ENCODE results near the gene TCP1.
"Not testable (repeated sequence)": the region's sequence is repeated elsewhere in the genome, so short reads cannot be mapped to it uniquely, and the experiment has no call there.

TCP1 gene

DNA sequence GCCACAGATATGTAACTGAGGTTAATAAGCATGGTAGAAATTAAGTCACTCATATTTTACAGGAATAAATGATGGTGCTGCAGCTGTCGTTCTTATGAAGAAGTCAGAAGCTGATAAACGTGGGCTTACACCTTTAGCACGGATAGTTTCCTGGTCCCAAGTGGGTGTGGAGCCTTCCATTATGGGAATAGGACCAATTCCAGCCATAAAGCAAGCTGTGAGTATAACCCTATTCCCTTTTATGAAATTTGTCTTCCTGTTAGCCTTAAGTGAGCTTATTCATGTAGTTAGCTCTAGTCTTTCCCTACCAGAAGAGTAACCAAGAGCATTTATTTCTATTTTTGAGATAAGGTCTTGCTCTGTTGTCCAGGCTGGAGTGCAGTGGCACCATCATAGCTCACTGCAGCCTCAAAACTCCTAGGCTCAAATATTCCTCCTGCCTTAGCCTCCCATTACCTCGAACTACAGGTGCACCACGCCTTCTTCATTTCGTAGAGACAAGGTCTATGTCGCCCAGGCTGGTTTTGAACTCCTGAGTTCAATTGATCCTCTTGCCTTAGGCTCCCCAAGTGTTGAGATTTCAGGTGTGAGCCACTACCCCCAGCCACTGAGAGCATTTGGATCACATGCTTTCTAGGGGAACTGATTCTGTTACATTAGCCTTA, 12.0 kb downstream of the TCP1 start:
- DNase-seq (ENCODE audit: low read depth) = no peak

DNA sequence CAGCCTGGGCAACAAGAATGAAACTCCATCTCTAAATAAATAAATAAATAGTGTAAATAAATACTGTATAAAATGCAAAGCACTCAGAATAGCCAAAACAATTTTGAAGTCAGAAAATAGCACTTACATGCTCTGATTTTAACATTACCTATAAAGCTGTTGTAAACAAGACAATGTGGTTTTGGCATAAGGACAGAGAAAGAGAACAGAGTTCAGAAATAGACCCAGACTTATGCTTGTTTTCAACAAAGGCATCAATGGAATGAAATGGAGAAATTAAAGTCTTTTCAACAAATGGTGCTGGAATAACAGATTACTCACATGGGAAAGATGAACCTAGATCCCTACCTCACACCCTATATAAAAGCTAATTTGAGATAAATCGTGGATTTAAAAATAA, 17.2 kb downstream of the TCP1 start:
- no peak for DNase-seq (ENCODE audit: low read depth)

DNA sequence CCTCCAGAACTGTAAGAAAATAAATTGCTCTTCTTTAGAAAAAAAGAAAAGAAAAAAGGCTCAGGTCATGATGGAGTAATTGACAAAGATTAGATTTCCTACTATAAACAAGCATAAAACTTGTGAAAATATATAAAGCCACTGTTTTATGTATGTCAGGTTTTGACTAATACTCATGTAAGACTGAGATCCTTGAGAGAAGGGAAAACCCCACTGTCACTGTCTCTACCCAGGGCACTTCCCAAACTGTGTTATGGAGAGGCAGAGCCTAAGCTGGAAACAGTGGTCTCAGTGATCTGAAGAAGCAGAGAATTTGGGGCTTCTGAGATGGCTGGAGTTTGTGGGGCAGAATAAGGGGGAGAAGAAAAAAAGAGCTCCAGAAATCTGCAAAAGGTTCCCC, 19.9 kb downstream of the TCP1 start:
- no peak for DNase-seq (ENCODE audit: low read depth)

DNA sequence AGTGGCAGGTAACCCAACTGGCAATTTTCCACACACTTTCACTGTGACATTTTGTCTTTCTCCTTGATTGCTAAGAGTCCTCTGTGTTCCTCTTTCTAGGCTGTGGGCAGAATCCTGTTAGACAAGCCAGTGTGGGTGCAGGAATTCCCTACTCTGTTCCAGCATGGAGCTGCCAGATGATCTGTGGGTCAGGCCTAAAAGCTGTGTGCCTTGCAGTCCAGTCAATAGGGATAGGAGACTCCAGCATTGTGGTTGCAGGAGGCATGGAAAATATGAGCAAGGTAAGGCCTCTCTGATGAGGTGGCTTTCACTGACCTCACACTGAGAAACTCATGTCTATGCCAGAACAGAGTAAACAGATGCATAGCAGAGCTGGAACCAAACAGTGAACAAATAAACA, 22.5 kb downstream of the TCP1 start:
- no peak for DNase-seq (ENCODE audit: low read depth)

DNA sequence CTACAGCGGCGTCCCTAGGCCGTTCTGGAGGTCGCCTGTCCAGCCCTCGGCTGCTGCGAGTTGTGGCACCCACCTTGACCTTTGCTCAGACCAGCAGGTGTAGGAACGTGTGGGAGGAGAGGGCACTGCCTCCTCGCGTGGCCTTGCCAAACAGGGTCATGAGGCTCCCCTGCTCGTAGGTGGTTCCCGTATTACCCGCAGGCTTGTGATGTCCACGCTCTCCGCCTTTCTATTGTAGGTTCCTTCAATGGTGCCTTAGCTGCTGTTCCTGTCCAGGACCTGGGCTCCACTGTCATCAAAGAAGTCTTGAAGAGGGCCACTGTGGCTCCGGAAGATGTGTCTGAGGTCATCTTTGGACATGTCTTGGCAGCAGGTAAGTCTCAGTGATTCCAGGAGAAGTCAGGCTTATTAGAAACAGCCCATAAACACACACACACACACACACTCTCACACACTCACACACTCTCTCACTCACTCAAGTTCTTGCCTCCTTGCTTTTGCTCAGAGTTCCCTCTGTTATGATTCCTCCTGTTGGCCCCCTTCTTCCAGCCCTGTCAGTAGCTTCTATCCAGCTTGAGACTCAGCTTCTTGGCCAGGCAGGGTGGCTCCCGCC, 26.6 kb downstream of the TCP1 start:
- no peak for DNase-seq (ENCODE audit: low read depth)

DNA sequence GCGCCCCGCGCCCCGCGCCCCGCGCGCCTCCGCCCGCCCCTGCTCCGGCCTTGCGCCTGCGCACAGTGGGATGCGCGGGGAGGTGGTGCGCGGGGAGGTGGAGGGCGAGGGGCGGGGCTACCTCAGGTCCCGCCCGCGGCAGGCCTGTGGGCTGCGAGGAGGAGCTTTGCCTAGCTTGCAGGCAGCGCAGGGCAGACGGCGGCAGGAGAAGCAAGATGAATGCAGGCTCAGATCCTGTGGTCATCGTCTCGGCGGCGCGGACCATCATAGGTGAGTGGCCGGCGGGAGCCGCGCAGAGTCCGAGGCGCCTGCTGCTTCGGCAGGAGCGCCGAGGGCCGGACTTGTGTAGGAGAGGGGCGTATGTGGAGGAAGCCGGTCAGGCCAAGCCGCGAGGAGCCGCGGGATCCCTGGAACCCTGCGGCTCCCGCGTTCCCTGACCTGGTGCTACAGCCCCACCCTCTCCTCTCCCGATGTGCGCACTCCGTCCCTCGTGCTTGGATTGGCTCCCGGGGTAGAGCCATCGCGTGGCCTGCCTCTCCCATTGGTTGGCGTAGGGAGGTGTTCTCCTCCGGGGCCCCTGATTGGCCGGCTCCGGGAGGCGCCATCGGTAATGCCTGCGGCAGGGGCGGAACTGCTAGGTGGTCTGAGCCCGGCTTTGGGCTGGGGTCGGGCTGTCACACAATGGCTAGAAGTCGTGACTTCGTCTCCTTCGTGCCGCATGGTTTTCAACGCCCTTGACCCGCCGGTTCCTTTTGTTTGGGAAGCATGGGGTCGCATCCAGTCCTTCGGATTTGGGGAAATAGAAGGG, 27.3 kb downstream of the TCP1 start, which contains the start of gene ACAT2:
TSS of gene ACAT2 (plus strand) at position 173 of the 808 bp plus-strand sequence. CDS start at position 216, 43 bp downstream.
- peak; percentile 58 for DNase-seq (ENCODE audit: low read depth)

DNA sequence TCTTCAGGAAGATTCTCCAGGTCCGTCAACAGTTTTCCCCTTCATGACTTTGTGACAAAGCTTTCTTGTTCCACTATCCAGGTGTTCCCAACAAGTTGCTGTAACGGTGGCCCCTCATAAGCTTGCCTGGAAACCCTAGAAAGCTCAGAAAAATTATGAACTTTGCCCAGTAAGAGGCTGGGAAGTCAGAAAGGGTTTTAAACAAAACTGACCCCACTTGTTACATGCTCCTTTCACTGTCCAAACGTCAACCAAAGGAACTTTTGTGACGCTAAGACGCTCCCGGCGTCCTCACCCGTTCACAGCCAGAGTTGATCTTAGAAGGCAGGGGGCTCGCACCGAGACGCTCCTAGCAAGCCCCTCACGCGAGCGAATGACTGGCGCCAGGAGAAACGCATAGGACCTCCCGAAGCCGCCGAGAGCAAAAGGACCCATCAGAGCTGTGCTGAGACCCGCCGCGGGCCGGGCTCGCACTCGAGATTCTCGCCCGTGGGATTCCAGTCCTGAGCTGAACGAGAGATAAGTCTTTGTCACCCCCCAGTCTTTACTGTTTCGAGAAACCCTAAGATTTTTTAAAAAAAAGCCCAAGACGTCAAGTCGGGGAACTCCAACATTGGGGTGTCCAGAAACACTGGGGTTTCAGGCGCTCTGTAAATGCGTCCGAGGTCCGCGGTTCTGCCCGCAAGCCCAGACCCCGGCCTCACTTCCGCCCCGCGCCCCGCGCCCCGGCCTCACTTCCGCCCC, 28.1 kb downstream of the TCP1 start:
- peak; percentile 13 for DNase-seq (ENCODE audit: low read depth)

DNA sequence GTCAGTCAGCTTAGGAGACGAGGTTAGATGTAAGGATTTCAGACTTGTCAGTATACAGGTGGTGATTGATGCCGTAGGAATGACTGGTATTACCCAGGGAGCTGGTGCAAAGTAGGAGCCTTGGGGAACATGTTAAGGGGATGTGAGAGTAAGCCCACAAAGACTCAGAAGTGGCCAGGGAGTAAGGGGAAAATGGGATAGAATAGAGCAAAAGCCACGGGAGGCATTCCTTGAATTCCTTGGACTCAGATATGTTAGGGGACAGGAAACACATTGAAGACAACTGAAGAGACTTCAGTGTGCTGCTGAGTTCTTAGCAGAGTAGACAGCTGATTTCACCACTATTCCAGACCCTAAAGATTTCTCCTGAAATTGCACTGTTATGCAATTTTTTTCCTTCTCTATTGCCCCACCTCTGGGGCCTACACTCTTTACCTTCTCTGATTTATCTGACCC, 28.8 kb downstream of the TCP1 start:
- DNase-seq (ENCODE audit: low read depth) = peak; percentile 54

DNA sequence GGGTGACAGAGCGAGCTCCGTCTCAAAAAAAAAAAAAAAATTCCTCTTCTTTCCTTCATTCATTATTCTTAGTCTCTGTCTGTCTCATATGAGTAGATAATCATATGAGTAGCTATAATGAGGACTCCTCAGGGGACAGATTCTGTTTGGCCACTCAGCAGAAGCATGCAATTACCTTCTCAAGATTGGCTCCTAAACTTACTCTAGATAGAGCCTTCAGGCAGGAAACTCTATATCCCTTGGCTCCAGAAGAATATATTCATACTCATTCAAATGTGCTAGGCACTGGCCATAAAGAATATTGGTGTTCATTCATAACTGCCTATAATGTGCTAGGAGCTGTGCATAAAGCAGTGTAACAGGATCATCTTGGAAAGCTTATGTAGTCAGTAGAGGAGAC, 29.8 kb downstream of the TCP1 start:
- no peak for DNase-seq (ENCODE audit: low read depth)

DNA sequence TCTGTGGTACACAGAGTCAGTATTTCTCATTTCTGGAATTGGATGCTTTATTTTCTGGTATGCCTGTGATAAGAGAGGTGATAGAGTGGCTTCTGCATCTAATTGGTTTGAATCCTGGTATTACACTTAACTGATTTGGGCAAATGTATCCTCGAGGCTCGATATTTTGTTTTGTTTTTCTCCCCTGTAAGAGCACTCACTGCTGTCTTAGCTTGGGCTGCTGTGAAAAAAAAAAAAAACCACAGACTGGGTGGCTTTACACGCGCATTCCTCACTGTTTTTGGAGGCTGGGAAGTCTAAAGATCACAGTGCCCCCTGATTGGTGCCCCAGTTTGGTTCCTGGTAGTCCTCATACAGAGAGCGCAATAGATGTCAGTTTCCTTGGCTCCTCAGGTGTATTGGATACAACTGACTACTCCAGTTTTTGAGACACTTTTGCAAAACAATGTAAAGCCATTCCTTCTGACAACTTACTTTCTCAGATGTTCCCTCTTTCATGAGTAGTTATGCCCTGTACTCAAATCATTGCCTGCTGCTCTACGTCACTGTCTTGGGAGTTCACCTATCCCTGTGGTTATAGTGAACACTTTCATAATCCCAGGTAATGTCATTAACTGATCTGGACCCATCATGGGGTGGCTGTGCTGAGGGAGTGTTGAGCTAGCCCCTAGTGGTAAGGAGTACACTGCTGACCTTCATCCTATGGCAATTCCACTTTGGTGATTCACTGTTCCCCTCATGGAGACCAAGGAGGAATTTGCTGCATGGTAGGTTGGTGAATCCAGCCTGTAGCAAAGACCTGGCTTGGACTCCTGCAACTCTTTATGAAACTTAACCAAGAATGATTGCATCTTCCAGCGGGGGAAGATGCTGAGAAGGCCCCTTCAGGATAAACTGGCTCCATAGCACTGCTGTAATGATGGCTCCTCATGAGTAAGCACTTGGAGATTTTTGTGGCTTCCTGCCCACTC, 31.1 kb downstream of the TCP1 start:
- DNase-seq (ENCODE audit: low read depth) = peak; percentile 71

DNA sequence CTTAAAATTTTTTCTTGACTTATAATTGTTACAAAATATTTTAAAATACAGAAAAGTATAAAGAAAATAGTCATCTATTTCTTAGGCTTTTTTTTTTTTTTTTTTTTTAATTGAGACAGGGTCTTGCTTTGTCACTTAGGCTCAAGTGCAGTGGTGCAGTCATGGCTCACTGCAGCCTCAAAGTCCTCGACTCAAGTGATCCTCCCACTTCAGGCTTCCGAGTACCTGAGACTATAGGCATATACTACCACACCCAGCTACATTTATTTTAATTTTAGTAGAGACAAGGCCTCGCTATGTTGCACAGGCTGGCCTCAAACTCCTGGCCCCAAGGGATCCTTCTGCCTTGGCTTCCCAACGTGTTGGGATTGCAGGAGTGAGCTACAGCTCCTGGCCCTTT, 32.9 kb downstream of the TCP1 start:
- DNase-seq (ENCODE audit: low read depth) = no peak

DNA sequence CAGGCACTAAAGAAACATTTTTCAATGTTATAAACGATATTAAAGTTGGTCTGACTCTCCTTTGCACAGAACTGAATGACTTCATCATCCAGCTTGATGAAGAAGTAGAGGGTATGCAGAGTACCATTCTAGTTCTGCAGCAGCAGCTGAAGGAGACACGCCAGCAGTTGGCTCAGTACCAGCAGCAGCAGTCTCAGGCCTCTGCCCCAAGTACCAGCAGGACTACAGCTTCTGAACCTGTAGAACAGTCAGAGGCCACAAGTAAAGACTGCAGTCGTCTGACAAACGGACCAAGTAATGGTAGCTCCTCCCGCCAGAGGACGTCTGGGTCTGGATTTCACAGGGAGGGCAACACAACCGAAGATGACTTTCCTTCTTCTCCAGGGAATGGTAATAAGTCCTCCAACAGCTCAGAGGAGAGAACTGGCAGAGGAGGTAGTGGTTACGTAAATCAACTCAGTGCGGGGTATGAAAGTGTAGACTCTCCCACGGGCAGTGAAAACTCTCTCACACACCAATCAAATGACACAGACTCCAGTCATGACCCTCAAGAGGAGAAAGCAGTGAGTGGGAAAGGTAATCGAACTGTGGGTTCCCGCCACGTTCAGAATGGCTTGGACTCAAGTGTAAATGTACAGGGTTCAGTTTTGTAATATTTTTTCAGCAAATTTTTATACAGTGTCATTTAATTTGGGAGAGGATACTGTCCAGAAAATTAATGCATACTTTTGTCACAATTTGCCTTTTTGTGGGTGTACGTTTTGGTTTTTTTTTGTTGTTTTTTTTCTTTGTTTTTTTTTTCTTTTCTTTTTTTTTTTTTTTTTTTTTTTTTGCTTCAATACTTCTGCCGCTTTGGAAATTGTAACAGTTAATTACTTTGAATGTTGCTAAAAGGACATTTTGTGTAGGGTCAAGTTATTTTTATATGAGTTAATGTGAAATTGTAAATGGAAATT, 34.2 kb downstream of the TCP1 start:
- no peak for DNase-seq (ENCODE audit: low read depth)

DNA sequence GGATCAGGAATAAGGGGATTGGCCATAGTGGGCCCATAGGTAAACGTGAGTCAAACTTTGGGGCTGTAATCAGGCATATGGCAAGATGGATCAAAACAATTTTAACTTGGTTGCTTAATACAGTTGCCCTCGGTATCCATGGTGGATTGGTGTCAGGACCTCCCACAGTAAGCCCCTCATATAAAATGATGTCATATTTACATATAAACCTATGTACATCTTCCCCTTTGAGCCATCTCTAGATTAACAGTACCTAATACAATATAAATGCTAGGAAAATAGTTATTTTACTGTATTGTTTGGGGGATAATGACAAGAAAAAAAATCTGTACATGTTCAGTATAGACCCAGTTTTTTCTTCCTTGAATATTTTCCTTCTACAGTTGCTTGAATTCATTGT, 35.0 kb downstream of the TCP1 start:
- DNase-seq (ENCODE audit: low read depth) = no peak

DNA sequence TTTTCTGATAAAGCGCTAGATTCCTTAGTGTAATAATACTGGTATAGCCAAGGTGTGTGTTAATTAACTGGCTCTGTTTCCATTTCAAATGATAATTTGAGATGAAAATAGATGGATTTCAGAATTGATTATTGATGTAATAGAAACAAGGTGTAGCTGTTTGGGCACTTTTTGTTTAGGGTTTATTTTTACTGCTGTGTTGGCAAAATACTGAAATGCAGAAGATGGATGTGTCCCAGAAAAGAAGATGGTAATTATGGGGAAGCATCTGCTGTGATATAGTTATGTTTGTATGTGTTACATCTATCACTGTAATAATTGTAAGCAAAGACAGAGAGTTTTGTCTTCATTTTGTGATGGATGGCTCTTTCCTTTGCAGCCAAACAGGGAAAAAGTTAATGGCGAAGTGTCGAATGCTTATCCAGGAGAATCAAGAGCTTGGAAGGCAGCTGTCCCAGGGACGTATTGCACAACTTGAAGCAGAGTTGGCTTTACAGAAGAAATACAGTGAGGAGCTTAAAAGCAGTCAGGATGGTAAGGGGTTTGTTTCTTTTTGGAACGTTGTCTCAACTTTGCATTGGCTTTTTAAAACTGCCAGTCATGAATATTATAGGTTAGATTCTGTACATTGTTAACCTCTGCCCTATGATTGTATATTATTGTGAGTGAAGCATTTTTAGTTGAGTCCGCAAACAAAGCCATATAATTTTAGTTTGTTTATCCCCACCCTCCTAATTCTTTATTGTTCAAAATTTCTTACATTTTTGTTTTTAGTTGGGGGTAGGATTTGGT, 36.1 kb downstream of the TCP1 start:
- no peak for DNase-seq (ENCODE audit: low read depth)

DNA sequence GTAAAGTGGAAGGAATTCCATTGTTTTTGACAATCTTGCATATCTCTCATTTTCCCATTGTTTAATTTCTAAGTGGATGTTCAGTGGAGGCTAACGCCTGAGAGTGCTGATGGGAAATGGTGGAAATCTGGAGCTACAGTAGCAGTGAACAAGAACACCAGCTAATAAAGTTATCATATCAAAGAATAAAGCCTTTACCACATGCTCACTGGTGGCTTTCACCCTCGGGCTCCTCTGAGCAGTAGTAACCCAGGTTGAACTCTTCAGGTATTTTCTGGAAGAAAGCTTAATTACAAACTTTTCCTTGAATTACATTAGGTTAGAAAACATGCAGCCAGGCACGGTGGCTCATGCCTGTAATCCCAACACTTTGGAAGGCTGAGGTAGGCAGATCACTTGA, 38.0 kb downstream of the TCP1 start:
- no peak for DNase-seq (ENCODE audit: low read depth)

DNA sequence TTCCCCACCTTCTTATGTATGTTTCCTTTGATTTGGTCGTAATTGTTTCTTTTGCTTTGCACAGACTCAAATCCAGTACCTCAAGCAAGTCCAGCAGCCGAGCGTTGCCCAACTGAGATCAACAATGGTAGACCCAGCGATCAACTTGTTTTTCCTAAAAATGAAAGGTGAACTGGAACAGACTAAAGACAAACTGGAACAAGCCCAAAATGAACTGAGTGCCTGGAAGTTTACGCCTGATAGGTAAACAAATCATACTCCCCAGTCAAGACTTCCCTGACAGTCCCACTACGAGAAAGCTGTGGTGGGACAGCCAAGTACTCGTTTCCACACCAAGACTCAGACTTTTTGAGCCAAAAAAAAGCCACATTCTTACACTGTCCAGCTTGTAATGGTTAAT, 41.3 kb downstream of the TCP1 start:
- DNase-seq (ENCODE audit: low read depth) = not testable (repeated sequence)

DNA sequence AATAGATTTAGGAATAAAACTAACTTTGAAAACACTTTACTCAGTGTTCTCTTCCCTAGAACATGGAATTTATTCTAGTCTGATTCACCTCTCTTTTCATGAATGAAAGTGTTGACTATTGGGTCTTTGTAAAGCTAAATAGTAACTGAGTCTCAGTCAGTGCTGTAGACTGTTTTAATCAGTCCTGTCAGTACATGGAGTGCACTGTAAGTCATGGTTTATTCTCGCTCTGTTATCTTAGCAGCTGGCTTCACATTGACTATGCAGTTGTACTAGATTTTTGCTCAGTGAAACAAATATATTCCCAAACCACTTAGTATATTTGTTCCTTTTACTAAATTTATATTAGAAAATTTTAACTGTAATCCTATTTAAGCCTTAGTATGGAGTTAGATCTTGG, 42.6 kb downstream of the TCP1 start:
- DNase-seq (ENCODE audit: low read depth) = no peak

DNA sequence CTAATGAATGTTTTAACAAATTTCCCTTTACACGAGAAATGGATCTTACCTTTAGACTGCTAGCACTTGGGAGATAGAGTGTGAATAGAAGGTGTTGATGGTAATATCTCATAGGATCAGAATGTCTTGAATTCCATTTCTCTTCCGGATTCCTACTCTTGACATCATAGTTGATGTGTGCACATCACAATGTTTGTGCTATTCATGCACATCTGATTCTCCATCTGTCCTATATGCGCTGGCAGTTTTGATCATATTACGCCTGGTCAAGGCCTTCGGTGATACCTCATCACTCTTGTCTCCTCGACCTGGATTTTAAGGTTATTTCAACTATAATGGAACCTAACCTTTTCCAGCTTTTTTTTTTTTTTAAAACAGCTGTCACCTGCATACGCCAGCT, 44.3 kb downstream of the TCP1 start:
- no peak for DNase-seq (ENCODE audit: low read depth)

DNA sequence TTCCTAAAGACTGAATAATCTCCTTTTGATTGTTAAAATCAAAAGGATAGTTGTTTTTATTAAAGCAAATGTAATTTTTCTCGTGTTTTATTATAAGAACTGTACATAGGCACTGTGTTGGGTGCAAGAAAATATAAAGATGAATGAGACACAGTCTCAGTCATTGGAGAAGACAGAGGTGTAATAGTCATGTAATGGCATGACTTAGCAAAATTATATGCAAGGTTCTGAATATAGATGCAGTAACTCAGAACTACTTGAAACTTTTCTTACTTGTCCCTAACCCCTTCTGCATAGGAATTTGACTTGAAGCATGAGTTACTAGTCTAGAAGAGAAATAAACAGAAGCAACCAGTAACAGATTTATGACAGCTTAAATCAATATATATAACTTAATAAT, 47.2 kb downstream of the TCP1 start:
- no peak for DNase-seq (ENCODE audit: low read depth)

All from HS-5 (cell line).